ENCODE results near the gene SHOC2.
"Not testable (repeated sequence)": the region's sequence is repeated elsewhere in the genome, so short reads cannot be mapped to it uniquely, and the experiment has no call there.

DNA sequence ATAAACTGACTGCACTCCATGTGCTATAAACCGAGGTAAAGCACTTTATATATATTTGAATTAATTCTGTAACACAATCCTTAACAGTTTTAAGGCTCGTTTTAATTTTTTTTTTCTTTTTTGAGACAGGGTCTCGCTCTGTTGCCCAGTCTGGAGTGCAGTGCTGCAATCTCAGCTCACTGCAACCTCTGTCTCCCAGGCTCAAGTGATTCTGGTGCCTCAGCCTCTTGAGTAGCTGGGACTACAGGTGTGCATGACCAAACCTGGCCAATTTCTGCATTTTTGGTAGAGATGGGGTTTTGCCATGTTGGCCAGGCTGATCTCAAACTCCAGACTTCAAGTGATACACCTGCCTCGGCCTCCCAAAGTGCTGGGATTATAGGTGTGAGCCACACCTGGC is 3.8 kb upstream of the SHOC2 start:
- TF ChIP-seq, protein P1, sequence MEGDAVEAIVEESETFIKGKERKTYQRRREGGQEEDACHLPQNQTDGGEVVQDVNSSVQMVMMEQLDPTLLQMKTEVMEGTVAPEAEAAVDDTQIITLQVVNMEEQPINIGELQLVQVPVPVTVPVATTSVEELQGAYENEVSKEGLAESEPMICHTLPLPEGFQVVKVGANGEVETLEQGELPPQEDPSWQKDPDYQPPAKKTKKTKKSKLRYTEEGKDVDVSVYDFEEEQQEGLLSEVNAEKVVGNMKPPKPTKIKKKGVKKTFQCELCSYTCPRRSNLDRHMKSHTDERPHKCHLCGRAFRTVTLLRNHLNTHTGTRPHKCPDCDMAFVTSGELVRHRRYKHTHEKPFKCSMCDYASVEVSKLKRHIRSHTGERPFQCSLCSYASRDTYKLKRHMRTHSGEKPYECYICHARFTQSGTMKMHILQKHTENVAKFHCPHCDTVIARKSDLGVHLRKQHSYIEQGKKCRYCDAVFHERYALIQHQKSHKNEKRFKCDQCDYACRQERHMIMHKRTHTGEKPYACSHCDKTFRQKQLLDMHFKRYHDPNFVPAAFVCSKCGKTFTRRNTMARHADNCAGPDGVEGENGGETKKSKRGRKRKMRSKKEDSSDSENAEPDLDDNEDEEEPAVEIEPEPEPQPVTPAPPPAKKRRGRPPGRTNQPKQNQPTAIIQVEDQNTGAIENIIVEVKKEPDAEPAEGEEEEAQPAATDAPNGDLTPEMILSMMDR (IDR thresholded peaks at IDR 0.05; ENCODE audit: poor library complexity, severe bottlenecking): not testable (repeated sequence)
- not testable (repeated sequence) for TF ChIP-seq POLR2AphosphoS5 (IDR thresholded peaks at IDR 0.05); EP300 (conservative IDR thresholded peaks at IDR 0.05; ENCODE audit: poor library complexity, severe bottlenecking)
- TF ChIP-seq, protein P2, sequence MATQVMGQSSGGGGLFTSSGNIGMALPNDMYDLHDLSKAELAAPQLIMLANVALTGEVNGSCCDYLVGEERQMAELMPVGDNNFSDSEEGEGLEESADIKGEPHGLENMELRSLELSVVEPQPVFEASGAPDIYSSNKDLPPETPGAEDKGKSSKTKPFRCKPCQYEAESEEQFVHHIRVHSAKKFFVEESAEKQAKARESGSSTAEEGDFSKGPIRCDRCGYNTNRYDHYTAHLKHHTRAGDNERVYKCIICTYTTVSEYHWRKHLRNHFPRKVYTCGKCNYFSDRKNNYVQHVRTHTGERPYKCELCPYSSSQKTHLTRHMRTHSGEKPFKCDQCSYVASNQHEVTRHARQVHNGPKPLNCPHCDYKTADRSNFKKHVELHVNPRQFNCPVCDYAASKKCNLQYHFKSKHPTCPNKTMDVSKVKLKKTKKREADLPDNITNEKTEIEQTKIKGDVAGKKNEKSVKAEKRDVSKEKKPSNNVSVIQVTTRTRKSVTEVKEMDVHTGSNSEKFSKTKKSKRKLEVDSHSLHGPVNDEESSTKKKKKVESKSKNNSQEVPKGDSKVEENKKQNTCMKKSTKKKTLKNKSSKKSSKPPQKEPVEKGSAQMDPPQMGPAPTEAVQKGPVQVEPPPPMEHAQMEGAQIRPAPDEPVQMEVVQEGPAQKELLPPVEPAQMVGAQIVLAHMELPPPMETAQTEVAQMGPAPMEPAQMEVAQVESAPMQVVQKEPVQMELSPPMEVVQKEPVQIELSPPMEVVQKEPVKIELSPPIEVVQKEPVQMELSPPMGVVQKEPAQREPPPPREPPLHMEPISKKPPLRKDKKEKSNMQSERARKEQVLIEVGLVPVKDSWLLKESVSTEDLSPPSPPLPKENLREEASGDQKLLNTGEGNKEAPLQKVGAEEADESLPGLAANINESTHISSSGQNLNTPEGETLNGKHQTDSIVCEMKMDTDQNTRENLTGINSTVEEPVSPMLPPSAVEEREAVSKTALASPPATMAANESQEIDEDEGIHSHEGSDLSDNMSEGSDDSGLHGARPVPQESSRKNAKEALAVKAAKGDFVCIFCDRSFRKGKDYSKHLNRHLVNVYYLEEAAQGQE (IDR thresholded peaks at IDR 0.05; ENCODE audit: borderline replicate concordance): not testable (repeated sequence)
